Measurements from ENCODE around the gene OAS2.
"Not testable (repeated sequence)": the region's sequence is repeated elsewhere in the genome, so short reads cannot be mapped to it uniquely, and the experiment has no call there.

The OAS2 gene

GRCh38 chr12:112950701-112951100 lies 27.6 kb upstream of the OAS2 start:
- DNase-seq = no peak

GRCh38 chr12:112957125-112957524 lies 21.2 kb upstream of the OAS2 start:
- not testable (repeated sequence) for DNase-seq

GRCh38 chr12:112961074-112961473 lies 17.2 kb upstream of the OAS2 start:
- DNase-seq = no peak

GRCh38 chr12:112961536-112961935 lies 16.8 kb upstream of the OAS2 start:
- no peak for DNase-seq

GRCh38 chr12:112962561-112962960 lies 15.8 kb upstream of the OAS2 start:
- DNase-seq = no peak

- DNase-seq = no peak
These were observed 15.0 kb upstream of the OAS2 start for GRCh38 chr12:112963227-112963861.

- no peak for DNase-seq
These were observed 14.2 kb upstream of the OAS2 start for GRCh38 chr12:112964067-112964670.

GRCh38 chr12:112964915-112965314 lies 13.4 kb upstream of the OAS2 start:
- no peak for DNase-seq

GRCh38 chr12:112965643-112966042 lies 12.7 kb upstream of the OAS2 start:
- DNase-seq = no peak

- no peak for DNase-seq
These were observed 11.0 kb upstream of the OAS2 start for GRCh38 chr12:112967306-112967705.

- no peak for DNase-seq
These were observed 10.5 kb upstream of the OAS2 start for GRCh38 chr12:112967858-112968257.

GRCh38 chr12:112969547-112970306 lies 8.6 kb upstream of the OAS2 start:
- no peak for DNase-seq

GRCh38 chr12:112970391-112970790 lies 7.9 kb upstream of the OAS2 start:
- no peak for DNase-seq

- no peak for DNase-seq
These were observed 7.1 kb upstream of the OAS2 start for GRCh38 chr12:112971248-112971647.

- DNase-seq = no peak
These were observed 5.1 kb upstream of the OAS2 start for GRCh38 chr12:112973011-112973735.

GRCh38 chr12:112973818-112974231 lies 4.5 kb upstream of the OAS2 start:
- DNase-seq = no peak

- no peak for DNase-seq
These were observed 3.4 kb upstream of the OAS2 start for GRCh38 chr12:112974904-112975303.

GRCh38 chr12:112977139-112977538 lies 1.2 kb upstream of the OAS2 start:
- no peak for DNase-seq

- no peak for DNase-seq
These were observed 678 bp upstream of the OAS2 start for GRCh38 chr12:112977641-112978040.

GRCh38 chr12:112979041-112979680 lies 842 bp downstream of the OAS2 start:
- no peak for DNase-seq

GRCh38 chr12:112980491-112981158 lies 2.3 kb downstream of the OAS2 start:
- DNase-seq = no peak

GRCh38 chr12:112985642-112986290 lies 7.4 kb downstream of the OAS2 start:
- no peak for DNase-seq
